Right lung (tissue), 10 donors: ENCODE results near the gene SPATA21. TPM values are rescaled to one million over a fixed set of nuclear protein-coding genes. Genes with fewer than 3 reads are reported as not detected.
"Not testable (repeated sequence)": the region's sequence is repeated elsewhere in the genome, so short reads cannot be mapped to it uniquely, and the experiment has no call there.

Experiments
- DNase-seq, 2 donors: peaks; one replicate each; pipeline ENCODE4 v3.0.0-alpha.2; 2013
- long read RNA-seq, 8 donors: transcript quantifications; one replicate each; lab custom pipeline, GENCODE V29; 2026
- polyA plus RNA-seq, 5 donors: library from polyadenylated mRNA; unstranded; fragments of 120-200 nt; gene quantifications; one replicate each; pipeline versions ENCODE4 v1.2.1 to v1.2.3, GENCODE V29; 2013; ENCODE audit warnings: inconsistent platforms in 1 of 5, low replicate concordance in 1 of 5; ENCODE audit not compliant: insufficient read length in 5 of 5, insufficient read depth in 1 of 5

The SPATA21 gene
- polyA plus RNA-seq = under 1 TPM; 0.08 to 0.50 (median 0.33) TPM
- long read RNA-seq, donor 1 = 0 reads
- long read RNA-seq, donor 2 = 0 reads
- long read RNA-seq, donor 3 = 0 reads
- long read RNA-seq, donor 4 = 0 reads
- long read RNA-seq, donor 5, partial matches to known transcripts = 76 of 159 reads
- long read RNA-seq, donor 5, other reads (novel, unspliced or antisense) = 83 of 159 reads
- long read RNA-seq, donor 6 = 0 reads
- long read RNA-seq, donor 7, partial matches to known transcripts = 25 of 64 reads
- long read RNA-seq, donor 7, other reads (novel, unspliced or antisense) = 39 of 64 reads
- long read RNA-seq, donor 8 = 0 reads

GRCh38 chr1:16436946-16437474 is at the start of gene SPATA21:
SPATA21 (minus strand) TSS chr1:16437424; CDS start chr1:16431371, 6,053 bp downstream.
- no peak for DNase-seq

GRCh38 chr1:16487011-16487410 is 49.8 kb upstream of the SPATA21 start:
- not testable (repeated sequence) for DNase-seq

- DNase-seq = not testable (repeated sequence)
Observed at GRCh38 chr1:16486316-16486715, 49.1 kb upstream of the SPATA21 start.

- DNase-seq = no peak
Observed at GRCh38 chr1:16484931-16485330, 47.7 kb upstream of the SPATA21 start.

GRCh38 chr1:16484501-16484835 is 47.2 kb upstream of the SPATA21 start:
- no peak for DNase-seq

GRCh38 chr1:16483639-16484500 is 46.6 kb upstream of the SPATA21 start:
- not testable (repeated sequence) for DNase-seq

GRCh38 chr1:16483146-16483545 is 45.9 kb upstream of the SPATA21 start:
- DNase-seq = not testable (repeated sequence)

- DNase-seq = no peak
Observed at GRCh38 chr1:16478091-16478490, 40.9 kb upstream of the SPATA21 start.

- DNase-seq = not testable (repeated sequence)
Observed at GRCh38 chr1:16475771-16476770, 38.8 kb upstream of the SPATA21 start.

- not testable (repeated sequence) for DNase-seq
Observed at GRCh38 chr1:16474891-16475290, 37.7 kb upstream of the SPATA21 start.

- DNase-seq = no peak
Observed at GRCh38 chr1:16474166-16474800, 37.1 kb upstream of the SPATA21 start.

- no peak for DNase-seq
Observed at GRCh38 chr1:16468558-16468957, 31.3 kb upstream of the SPATA21 start.

GRCh38 chr1:16464917-16465625 is 27.8 kb upstream of the SPATA21 start:
- no peak for DNase-seq

- DNase-seq = no peak
Observed at GRCh38 chr1:16462773-16463330, 25.6 kb upstream of the SPATA21 start.

- no peak for DNase-seq
Observed at GRCh38 chr1:16461681-16462080, 24.5 kb upstream of the SPATA21 start.

GRCh38 chr1:16459352-16459925 is 22.2 kb upstream of the SPATA21 start:
- DNase-seq = no peak

GRCh38 chr1:16458831-16459230 is 21.6 kb upstream of the SPATA21 start:
- DNase-seq = no peak

- not testable (repeated sequence) for DNase-seq
Observed at GRCh38 chr1:16456151-16456550, 18.9 kb upstream of the SPATA21 start.

- DNase-seq = not testable (repeated sequence)
Observed at GRCh38 chr1:16454909-16455308, 17.7 kb upstream of the SPATA21 start.
